Amygdala (tissue), 56 donors: ENCODE results near the gene MAP4K2.
A peak's percentile ranks its signal among the peaks of the same experiment; 100 is the strongest.

Experiments used
- DNase-seq, 56 donors: peaks; one replicate each; lab custom pipeline; 2025; lab: John Stamatoyannopoulos, UW

The MAP4K2 gene

GRCh38 chr11:64839335-64839734 is 36.3 kb upstream of the MAP4K2 start:
- no peak for DNase-seq

DNA sequence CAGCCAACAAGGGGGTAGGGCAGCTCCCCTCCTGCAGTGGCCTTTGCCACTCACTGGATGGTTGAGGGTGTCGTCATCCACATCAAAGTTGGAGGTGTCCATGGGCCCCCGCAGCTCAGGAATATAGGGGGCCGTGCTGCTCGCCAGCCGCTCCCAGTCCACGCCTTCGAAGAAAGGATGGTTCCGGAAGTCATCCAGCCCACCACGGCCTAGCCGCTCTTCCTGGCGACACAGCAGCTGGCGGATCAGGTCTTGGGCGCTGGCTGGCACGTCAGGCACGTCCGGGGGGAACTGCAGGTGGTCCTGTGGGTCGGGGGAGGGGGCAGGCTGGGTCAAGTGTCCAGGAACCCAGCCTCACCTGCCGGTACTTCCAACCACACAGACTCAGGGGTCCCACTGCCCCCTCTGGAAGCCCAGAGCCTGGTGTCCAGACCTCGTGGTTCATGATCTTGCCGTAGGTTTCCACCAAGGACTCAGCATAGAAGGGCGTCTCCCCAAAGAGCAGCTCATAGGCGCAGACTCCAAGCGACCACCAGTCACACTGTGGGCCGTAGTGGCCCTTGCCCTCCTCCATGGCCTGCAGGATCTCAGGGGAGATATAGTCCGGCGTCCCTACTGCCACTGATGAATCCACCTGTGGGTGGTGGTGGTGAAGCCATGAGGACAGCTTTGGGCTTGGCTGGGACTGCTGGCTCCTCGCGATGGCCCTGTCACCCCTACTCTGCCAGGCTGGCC is 35.8 kb upstream of the MAP4K2 start:
- no peak for DNase-seq

- DNase-seq, result no peak
These were observed 34.9 kb upstream of the MAP4K2 start for GRCh38 chr11:64837887-64838351.

- no peak for DNase-seq
These were observed 33.5 kb upstream of the MAP4K2 start for GRCh38 chr11:64836448-64837072.

DNA sequence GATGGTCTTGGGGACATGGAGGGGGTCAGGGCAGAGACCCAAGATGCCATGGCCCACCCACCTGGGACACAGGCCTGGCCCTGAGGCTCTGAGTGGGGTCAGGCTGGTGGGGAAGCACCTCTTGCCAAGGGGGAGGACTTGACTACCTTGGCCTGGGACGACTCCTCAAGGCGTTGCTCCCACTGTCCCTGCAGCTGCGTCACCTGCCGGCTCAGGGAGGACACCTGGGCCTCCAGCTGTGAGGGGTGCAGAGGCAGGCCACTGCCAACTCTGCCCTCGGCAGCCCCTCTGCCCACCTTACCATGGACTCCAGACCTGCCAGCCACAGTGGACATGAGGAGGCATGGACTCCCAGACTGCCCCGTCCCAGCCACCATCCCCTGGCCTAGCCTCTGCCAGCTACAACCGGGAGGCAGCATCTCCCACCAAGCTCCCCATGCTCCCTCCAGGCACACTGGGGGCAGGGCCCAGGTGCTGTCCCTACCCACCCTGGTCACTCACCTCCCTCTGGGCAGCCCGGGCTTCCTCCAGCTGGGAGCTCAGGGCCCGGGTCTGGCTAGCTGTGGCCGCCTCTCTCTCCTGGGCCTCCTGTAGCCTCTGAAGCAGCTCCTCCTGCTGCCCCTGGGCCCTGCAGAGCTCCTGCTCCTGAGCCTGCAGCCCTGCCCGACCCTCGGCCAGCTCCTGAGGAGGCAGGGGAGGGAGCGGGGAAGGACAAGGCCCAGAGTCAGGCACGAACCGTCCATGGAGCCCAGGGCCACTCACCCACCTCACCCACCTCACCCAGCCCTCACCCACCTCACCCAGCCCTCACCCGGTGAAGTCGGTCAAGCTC is 32.8 kb upstream of the MAP4K2 start:
- no peak for DNase-seq

DNA sequence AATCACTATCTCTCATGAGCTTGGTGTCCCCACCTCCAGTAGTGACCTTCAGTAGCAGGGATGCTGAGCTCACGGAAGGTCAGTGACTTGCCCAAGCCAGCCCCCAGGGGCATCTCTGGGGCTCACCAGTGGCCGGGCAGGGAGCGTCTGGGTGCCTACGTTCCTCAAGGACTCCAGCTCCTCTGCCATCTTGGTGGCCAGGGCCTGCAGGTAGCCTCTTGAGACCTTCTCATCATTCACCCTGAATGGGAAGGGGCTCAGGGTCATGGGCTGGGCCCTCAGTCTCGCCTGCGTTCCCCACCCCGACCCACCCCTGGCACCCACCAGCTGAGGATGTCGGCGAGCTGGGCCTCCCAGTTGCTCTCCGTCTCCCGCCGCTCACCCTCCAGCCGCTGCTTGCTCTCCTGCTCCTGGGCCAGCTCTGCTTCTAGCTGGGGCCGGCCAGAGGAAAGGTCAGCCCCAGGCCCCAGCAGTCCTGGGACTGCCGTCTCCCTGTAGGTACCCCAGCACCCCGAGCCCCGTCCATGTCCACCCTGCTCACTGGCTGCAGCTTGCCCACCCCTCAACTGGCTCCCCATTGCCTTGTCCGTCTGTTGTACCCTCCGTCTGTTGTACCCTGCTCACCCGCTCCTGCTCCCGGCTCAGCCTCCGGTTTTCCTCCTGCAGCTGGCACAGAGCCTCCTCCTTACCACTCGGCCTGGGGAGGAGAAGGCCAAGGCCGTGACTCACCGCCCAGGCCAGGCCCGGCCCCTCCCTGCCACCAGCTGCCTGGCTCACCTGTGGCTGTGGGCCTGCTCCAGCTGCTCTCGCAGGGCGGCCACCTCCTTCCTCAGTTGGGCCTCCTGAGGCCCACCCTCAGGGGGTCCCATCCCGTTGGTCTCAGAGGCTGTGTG is 32.0 kb upstream of the MAP4K2 start:
- no peak for DNase-seq

- no peak for DNase-seq
These were observed 31.2 kb upstream of the MAP4K2 start for GRCh38 chr11:64834031-64834722.

GRCh38 chr11:64833509-64833908 is 30.5 kb upstream of the MAP4K2 start:
- DNase-seq, result no peak

- DNase-seq, result no peak
These were observed 30.1 kb upstream of the MAP4K2 start for GRCh38 chr11:64833198-64833502.

- DNase-seq, result no peak
These were observed 29.6 kb upstream of the MAP4K2 start for GRCh38 chr11:64832467-64833197.

DNA sequence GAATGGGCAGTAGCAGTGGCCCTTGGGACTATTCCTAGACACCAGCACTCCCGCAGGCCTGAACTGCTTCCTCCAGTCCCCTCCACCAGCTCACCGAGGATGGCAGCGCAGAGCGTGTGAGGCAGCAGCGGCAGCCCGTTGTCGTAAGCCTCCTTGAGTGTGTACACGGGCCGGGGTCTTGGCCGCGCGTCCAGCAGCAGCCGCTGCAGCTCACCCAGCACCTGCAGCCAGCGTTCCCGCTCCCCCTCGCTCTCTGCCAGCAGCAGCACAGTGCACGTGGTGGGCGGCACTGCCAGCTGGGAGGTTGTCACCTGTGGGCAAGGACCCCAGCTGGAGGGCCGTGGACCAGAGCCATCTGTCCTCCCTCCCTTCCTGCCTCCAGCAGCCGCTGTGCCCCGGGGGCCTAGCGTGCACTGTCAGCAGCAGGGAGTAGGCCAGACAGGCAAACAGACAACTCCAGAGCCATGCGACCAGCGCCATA is 28.4 kb upstream of the MAP4K2 start:
- peak in 1 of 56 donors; percentile 19 for DNase-seq

DNA sequence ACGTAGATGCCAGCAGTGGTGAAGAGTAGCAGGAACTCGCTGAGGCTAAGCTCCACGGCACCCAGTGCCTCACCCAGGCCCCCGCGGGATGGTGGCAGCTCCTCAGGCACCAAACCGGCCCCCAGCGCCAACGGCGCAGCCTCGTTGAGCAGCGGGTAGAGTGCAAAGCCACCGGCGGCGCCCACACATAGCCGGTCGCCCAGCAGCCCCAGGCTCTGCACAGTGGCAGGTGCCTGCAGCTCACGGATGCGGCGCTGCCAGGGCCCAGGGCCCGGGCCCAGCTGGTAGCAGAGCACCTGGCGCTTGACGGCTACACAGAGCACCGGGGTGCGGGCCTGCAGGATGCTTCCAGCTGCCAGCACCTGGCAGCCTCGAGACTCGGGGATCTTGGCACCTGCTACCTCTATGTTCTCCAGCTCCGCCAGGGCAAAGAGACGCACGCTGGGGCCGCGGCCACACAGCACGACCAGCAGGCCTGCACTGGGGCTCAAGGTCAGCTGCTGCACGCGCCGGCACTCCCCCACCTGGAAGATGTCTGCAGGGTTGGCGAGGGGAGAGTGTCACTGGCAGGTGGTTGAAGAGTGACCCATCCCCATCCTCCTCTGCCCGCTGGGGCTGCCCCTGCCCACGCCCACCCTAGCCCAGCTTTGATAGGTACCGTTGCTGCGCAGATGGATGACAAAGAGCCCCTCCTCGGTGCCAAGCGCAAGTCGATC is 26.7 kb upstream of the MAP4K2 start:
- no peak for DNase-seq

GRCh38 chr11:64827451-64827839 is 24.4 kb upstream of the MAP4K2 start:
- no peak for DNase-seq

DNA sequence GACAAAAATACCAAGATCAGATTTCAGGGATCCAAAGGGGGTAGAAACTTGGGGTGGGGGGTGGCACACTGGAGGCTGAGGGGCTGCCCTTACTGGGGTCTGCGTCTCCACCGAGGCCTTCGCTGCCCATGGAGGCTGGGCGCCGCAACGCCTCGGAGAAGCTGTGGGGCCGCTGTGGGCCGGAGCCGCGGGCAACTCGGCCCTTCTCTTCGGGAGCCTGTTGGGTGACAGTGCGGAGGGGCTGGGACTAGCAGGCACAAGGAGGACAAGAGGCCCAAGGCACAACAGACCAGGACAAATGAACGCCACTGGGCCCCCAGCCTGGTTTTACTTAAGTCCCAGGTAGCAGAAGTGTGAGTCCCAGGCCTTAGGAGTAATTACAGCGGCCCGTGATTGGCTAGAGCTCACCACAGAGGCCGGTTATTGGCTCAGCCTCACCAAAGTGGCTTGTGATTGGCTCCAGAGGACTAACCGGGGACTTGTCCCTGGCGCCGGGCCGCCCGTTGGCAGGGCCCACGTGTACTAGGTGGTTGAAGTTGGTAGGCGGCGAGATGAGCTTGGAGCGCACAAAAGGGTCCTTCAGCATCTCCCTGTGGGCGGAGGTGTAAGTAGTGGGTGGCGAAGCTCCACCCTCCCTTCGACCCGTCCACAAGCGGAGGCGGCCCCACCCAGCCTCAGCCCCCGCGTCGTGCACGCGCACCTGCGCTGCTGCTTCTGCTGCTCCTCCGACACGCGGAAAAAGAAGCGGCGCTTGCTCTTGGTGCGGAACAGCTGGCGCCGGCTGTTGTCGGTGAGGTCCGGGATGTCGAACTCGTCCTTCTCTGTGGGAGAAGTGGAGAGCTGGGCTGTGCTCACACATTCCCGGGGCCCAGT is 23.8 kb upstream of the MAP4K2 start:
- no peak for DNase-seq

DNA sequence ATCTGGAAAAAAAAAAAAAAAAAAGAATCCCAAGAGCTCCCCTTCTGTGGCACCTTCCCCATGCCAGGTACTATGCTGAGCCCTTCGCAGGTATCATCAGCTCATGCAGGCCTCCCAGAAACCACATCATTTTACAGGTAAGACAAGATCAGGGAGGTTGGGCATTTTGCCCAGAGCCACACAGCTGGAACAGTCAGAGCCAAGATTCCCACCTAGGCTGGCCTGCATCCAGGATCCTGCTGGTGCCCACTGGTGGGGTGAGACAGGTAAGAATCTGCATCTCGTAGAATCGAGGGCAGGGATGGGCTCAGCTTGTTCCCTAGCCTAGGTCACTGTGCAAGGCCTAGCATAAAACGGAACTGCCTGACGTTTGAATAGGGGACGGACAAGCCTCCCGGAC is 23.0 kb upstream of the MAP4K2 start:
- no peak for DNase-seq

DNA sequence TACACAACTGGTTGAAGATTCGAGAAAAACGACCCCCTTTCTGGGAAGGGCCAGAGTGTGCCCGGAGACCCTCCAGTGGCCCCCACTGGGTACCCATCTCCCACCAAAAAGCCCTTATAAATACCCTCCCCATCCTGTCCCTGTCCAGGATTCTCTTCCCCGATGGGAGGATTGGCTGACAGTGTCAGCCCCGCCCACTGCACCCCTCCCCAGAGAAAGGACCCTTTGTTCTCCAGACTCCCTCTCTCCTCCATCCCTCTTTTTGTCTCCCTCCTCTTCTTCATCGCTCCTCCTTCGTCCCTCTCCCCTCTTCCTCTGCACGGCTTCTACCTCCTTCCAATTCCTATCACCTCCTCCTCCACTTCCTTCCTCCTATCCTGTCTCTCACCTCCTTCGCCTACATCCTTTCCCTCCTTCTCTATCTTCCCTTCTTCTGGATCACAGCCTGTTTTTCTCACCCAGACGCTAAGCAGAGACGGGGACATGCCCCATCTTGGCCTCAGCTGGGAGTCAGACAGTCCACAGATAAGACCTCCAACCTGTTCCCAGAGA is 20.6 kb upstream of the MAP4K2 start:
- peak in 1 of 56 donors; percentile 23 for DNase-seq

DNA sequence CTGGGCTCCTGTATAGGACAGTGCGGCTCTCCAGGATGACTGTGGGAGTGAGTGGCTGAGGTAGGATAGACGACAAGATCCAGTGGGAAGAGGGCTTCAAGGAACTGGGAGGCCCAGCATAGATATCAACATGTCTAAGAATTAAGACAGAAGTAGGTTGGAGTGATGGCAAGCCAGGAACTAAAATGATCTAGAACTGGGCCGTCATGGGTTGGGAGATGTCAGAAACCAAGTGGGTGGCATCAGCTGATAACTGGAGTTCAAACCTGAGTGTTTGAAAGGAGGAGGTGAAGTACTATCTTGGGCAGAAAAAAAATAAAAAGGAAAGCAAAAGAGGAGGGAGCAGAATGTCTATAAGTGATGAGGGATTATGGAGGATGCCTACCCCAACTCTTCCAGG is 14.5 kb upstream of the MAP4K2 start:
- no peak for DNase-seq
